Left lung (tissue), 10 donors: ENCODE measurements around the gene TIMELESS. TPM values are rescaled to one million over a fixed set of nuclear protein-coding genes. Genes with fewer than 3 reads are reported as not detected.

Source experiments
- ATAC-seq: fragments of 200-7000 bp; cut with Tn5 transposase; one replicate; pipeline ENCODE4 v1.9.1; 2020; ENCODE audit warnings: moderate library complexity
- DNase-seq, 4 donors: peaks; one replicate each; pipeline ENCODE4 v3.0.0-alpha.2; 2013 to 2020
- H3K27ac ChIP-seq, 2 donors: fragments of 200-600 bp; sonication (generic) in 1 of 2; one replicate each; pipeline versions ENCODE4 v1.5.0 to v1.8.0; 2020 to 2021
- H3K27me3 ChIP-seq, 2 donors: fragments of 200-600 bp; sonication (generic) in 1 of 2; one replicate each; pipeline versions ENCODE4 v1.5.0 to v1.8.0; 2020 to 2021
- H3K36me3 ChIP-seq, 2 donors: fragments of 200-600 bp; sonication (generic) in 1 of 2; one replicate each; pipeline versions ENCODE4 v1.5.0 to v1.8.0; 2020 to 2021
- H3K4me1 ChIP-seq, 2 donors: fragments of 200-600 bp; one replicate each; pipeline ENCODE4 v1.8.0; 2021
- H3K4me3 ChIP-seq, 2 donors: fragments of 200-600 bp; sonication (generic) in 1 of 2; one replicate each; pipeline versions ENCODE4 v1.5.0 to v1.8.0; 2020 to 2021; ENCODE audit warnings: mild to moderate bottlenecking in 1 of 2
- H3K9me3 ChIP-seq, 2 donors: fragments of 200-600 bp; sonication (generic) in 1 of 2; one replicate each; pipeline versions ENCODE4 v1.5.0 to v1.8.0; 2020 to 2021
- CTCF ChIP-seq, 2 donors: fragments of 200-600 bp; sonication (generic) in 1 of 2; IDR thresholded peaks; one replicate each; pipeline versions ENCODE4 v1.5.0 to v1.8.0; 2021; ENCODE audit warnings: antibody characterized with exemption in 2 of 2
- intact Hi-C, 2 donors: fragments of 100-400 bp; cut with DNase I; formaldehyde crosslinking; loops; one replicate each; pipeline versions ENCODE4 v1.11.2 to v1.14.2; 2022
- polyA plus RNA-seq, 6 donors: library from polyadenylated mRNA; unstranded; fragments of 120-200 nt; gene quantifications; one replicate each; pipeline ENCODE4 v1.2.1, GENCODE V29; 2013; ENCODE audit not compliant: insufficient read length in 6 of 6
- total RNA-seq, 2 donors: library from RNA; stranded (reverse); fragmentation: NEBNext Ultra II Directional; extraction: Animal tissue kit (Norgen Biotek cat#: 25700); gene quantifications; one replicate each; pipeline ENCODE4 v1.2.1, GENCODE V29; 2021
- donor health status: DM: no; HTN: yes; CAD: no.
- donor health status: DM: no; HTN: no; CAD: no.

TIMELESS gene
- total and polyA plus RNA-seq, 8 donors, result 15.0 to 38.0 (median 30.5) TPM

GRCh38 chr12:56398324-56398723 is 50.9 kb downstream of the TIMELESS start:
- Histone ChIP-seq H3K27ac (no peak overlapping the region), H3K36me3 (no peaks in the 10 kb centered on the region), H3K4me1 (no peaks in the 10 kb centered on the region), H3K27me3 (no peaks in the 10 kb centered on the region), H3K4me3 (no peak overlapping the region), H3K9me3 (peaks cover 0 to 16% of the 10 kb centered on the region in 2 donors)
- ATAC-seq (no peak), DNase-seq (no peak)
- intact Hi-C loops, result no loop called here
- TF ChIP-seq CTCF (IDR thresholded peaks at IDR 0.05), result no peak

DNA sequence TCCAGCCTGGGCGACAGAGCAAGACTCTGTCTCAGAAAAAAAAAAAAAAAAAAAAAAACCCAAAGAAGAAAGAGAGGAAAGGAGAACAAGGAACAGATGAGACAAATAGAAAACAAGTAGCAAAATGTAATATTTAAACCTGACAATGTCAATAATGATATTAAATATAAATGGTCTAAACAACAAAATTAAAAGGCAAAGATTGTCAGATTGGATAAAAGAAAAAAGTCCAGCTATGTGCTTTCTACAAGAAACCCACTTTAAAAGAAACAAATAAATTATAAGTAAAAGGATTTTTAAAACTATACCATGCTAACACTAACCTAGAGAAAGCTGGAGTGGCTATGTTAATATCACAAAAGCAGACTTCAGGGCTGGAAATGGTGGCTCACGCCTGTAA is 56.9 kb downstream of the TIMELESS start:
- DNase-seq (no peak), ATAC-seq (no peak)
- H3K4me1 ChIP-seq, result no peaks in the 10 kb centered on the region
- H3K4me3 ChIP-seq, result no peak overlapping the region
- no peak overlapping the region for H3K27ac ChIP-seq
- intact Hi-C loops, result no loop called here
- no peaks in the 10 kb centered on the region for H3K27me3 ChIP-seq
- H3K9me3 ChIP-seq, result peaks cover 0 to 3% of the 10 kb centered on the region in 2 donors
- H3K36me3 ChIP-seq, result no peaks in the 10 kb centered on the region
- TF ChIP-seq CTCF (IDR thresholded peaks at IDR 0.05), result no peak

- Histone ChIP-seq H3K9me3 (peaks cover 0 to 3% of the 10 kb centered on the region in 2 donors), H3K36me3 (no peaks in the 10 kb centered on the region), H3K27ac (no peak overlapping the region), H3K4me3 (no peak overlapping the region), H3K4me1 (no peaks in the 10 kb centered on the region), H3K27me3 (no peaks in the 10 kb centered on the region)
- DNase-seq, result no peak
- intact Hi-C loops, result no loop called here
- no peak for ATAC-seq
- TF ChIP-seq CTCF (IDR thresholded peaks at IDR 0.05), result no peak
These were observed 57.5 kb downstream of the TIMELESS start for GRCh38 chr12:56391721-56392120.

DNA sequence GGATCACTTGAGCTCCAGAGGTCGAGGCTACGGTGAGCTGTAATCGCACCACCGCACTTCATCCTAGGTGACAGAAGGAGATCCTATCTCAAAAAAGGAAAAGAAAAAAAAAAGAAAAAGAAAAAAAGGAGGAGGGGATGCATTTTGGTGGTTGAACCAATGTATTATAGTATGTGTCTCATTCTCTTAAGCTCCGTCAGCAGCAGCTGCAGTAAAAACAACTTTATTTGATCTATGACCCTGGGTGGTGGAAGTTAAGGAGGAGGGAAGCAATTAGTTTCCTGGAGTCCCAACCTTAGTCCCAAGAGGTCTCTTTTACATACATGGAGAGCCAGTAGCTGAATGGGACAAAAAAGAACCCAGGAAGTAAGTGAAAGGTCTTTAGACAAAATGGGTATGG is 59.8 kb downstream of the TIMELESS start:
- ATAC-seq (no peak), DNase-seq (no peak)
- intact Hi-C loops, result no loop called here

GRCh38 chr12:56387152-56387736 is 62.0 kb downstream of the TIMELESS start:
- no peak for TF ChIP-seq CTCF (IDR thresholded peaks at IDR 0.05)
- Histone ChIP-seq H3K4me3 (no peak overlapping the region), H3K4me1 (no peaks in the 10 kb centered on the region), H3K9me3 (peaks cover 0 to under 1% of the 10 kb centered on the region in 2 donors), H3K36me3 (no peaks in the 10 kb centered on the region), H3K27me3 (no peaks in the 10 kb centered on the region), H3K27ac (no peak overlapping the region)
- intact Hi-C loops, result no loop called here
- DNase-seq (peak in 1 of 4 donors; percentile 11), ATAC-seq (no peak)

More for the DNA sequence above, 59.8 kb downstream of the TIMELESS start:
- Histone ChIP-seq H3K27ac (no peak overlapping the region), H3K27me3 (no peaks in the 10 kb centered on the region), H3K36me3 (no peaks in the 10 kb centered on the region), H3K4me3 (no peak overlapping the region), H3K4me1 (no peaks in the 10 kb centered on the region), H3K9me3 (peaks cover 0 to 3% of the 10 kb centered on the region in 2 donors)
- no peak for TF ChIP-seq CTCF (IDR thresholded peaks at IDR 0.05)
